IMR-90 (cell line): ENCODE results near the gene FAM131C. TPM values are rescaled to one million over a fixed set of nuclear protein-coding genes. Genes with fewer than 3 reads are reported as not detected.

Experiments
- ATAC-seq: fragments of 200-7000 bp; cut with Tn5 transposase; 2 replicates; pipeline ENCODE4 v1.9.1; 2020; ENCODE audit warnings: low read depth, mild to moderate bottlenecking, moderate library complexity
- BruUV-seq: library from RNA; stranded (reverse); fragments of 400-500 nt; replicated peaks from 2 replicates; lab custom pipeline; 2021; lab: Mats Ljungman, UMichigan
- CTCF ChIA-PET: fragments of 300-600 bp; formaldehyde crosslinking; extraction: SDS; loops from one replicate; lab custom pipeline; 2021; ENCODE audit warnings: antibody characterized with exemption; lab: Yijun Ruan, JAX
- POLR2A ChIA-PET: fragments of 300-600 bp; sonication (Branson Sonifier 250); formaldehyde crosslinking; loops from one replicate; lab custom pipeline; 2022; ENCODE audit warnings: antibody characterized with exemption; ENCODE audit not compliant: unreplicated experiment; lab: Charles Lee
- DNase-seq: peaks from one replicate; pipeline ENCODE4 v3.0.0; 2013
- H2AFZ ChIP-seq: replicated peaks from 2 replicates; pipeline ENCODE3; 2013; ENCODE audit warnings: low read length, mild to moderate bottlenecking; ENCODE audit not compliant: poor library complexity
- H2AK5ac ChIP-seq: 2 replicates; pipeline ENCODE4 v1.6.1; 2013; ENCODE audit warnings: low read depth, low read length, inconsistent platforms
- H2AK9ac ChIP-seq: replicated peaks from 2 replicates; pipeline ENCODE3; 2013; ENCODE audit warnings: mild to moderate bottlenecking, low read depth, low read length, moderate library complexity; ENCODE audit not compliant: poor library complexity
- H2BK120ac ChIP-seq: 2 replicates; pipeline ENCODE4 v1.6.1; 2013; ENCODE audit warnings: low read depth, low read length, inconsistent platforms
- H2BK15ac ChIP-seq: 3 replicates; pipeline ENCODE4 v1.6.1; 2013; ENCODE audit warnings: low read depth, low read length, inconsistent platforms
- H2BK20ac ChIP-seq: 2 replicates; pipeline ENCODE4 v1.6.1; 2013; ENCODE audit warnings: low read depth, mild to moderate bottlenecking, inconsistent platforms, low read length, moderate library complexity
- H2BK5ac ChIP-seq: 2 replicates; pipeline ENCODE4 v1.6.1; 2013; ENCODE audit warnings: mild to moderate bottlenecking, low read depth, low read length, inconsistent platforms; ENCODE audit not compliant: poor library complexity, severe bottlenecking
- H3K14ac ChIP-seq: replicated peaks from 2 replicates; pipeline ENCODE4 v1.6.1; 2013; ENCODE audit warnings: low read depth, low read length, inconsistent platforms
- H3K18ac ChIP-seq: 2 replicates; pipeline ENCODE4 v1.6.1; 2013; ENCODE audit warnings: low read depth, low read length, control low read depth
- H3K23ac ChIP-seq: 2 replicates; pipeline ENCODE4 v1.6.1; 2013; ENCODE audit warnings: low read depth, low read length, inconsistent platforms
- H3K27ac ChIP-seq: 2 replicates; pipeline ENCODE4 v1.5.1; 2013; ENCODE audit warnings: mild to moderate bottlenecking, control low read depth, low read length; ENCODE audit not compliant: insufficient read depth
- H3K27me3 ChIP-seq: 2 replicates; pipeline ENCODE4 v1.6.1; 2013; ENCODE audit warnings: low read length; ENCODE audit not compliant: control insufficient read depth, insufficient read depth
- H3K36me3 ChIP-seq: 2 replicates; pipeline ENCODE4 v1.6.1; 2013; ENCODE audit warnings: low read length, mixed read lengths; ENCODE audit not compliant: control insufficient read depth, insufficient read depth
- H3K4ac ChIP-seq: 2 replicates; pipeline ENCODE4 v1.6.1; 2013; ENCODE audit warnings: low read depth, low read length, inconsistent platforms
- H3K4me1 ChIP-seq: 2 replicates; pipeline ENCODE4 v1.6.1; 2013; ENCODE audit warnings: low read length, mixed read lengths; ENCODE audit not compliant: control insufficient read depth, insufficient read depth
- H3K4me2 ChIP-seq: 2 replicates; pipeline ENCODE4 v1.6.1; 2013; ENCODE audit warnings: low read depth, mild to moderate bottlenecking, control low read depth, low read length, moderate library complexity
- H3K4me3 ChIP-seq: 2 replicates; pipeline ENCODE4 v1.5.1; 2013; ENCODE audit warnings: low read depth, mild to moderate bottlenecking, control low read depth, low read length, moderate library complexity; ENCODE audit not compliant: insufficient read depth
- H3K56ac ChIP-seq: 2 replicates; pipeline ENCODE4 v1.6.1; 2013; ENCODE audit warnings: low read length, inconsistent platforms; ENCODE audit not compliant: insufficient read depth; ENCODE audit errors: extremely low read depth
- H3K79me1 ChIP-seq, 2 experiments: 2 replicates each; pipeline ENCODE4 v1.6.1; 2013; ENCODE audit warnings: low read length in 2 of 2, inconsistent platforms in 1 of 2, low read depth in 1 of 2
- H3K9ac ChIP-seq: 2 replicates; pipeline ENCODE4 v1.6.1; 2013; ENCODE audit warnings: low read depth, low read length, control low read depth
- H3K9me1 ChIP-seq: 2 replicates; pipeline ENCODE4 v1.6.1; 2013; ENCODE audit warnings: low read length, inconsistent platforms; ENCODE audit not compliant: insufficient read depth
- H3K9me3 ChIP-seq: 2 replicates; pipeline ENCODE4 v1.6.1; 2013; ENCODE audit warnings: low read length; ENCODE audit not compliant: control insufficient read depth, insufficient read depth
- H4K20me1 ChIP-seq: 2 replicates; pipeline ENCODE4 v1.6.1; 2013; ENCODE audit warnings: low read length, inconsistent platforms; ENCODE audit not compliant: insufficient read depth
- H4K5ac ChIP-seq: 2 replicates; pipeline ENCODE4 v1.6.1; 2013; ENCODE audit warnings: mild to moderate bottlenecking, low read depth, low read length, control low read depth
- H4K8ac ChIP-seq, 2 experiments: 2 replicates each; pipeline ENCODE4 v1.6.1; 2013; ENCODE audit warnings: low read depth in 2 of 2, low read length in 2 of 2, control low read depth in 1 of 2, inconsistent platforms in 1 of 2
- H4K91ac ChIP-seq: 2 replicates; pipeline ENCODE4 v1.6.1; 2013; ENCODE audit warnings: low read depth, low read length, inconsistent platforms; ENCODE audit not compliant: insufficient read depth
- CEBPB ChIP-seq: IDR thresholded peaks from 2 replicates; pipeline ENCODE4 v1.6.1; 2012; ENCODE audit warnings: low read depth, low read length, improper control_type of control experiment
- MAZ ChIP-seq: IDR thresholded peaks from 2 replicates; pipeline ENCODE4 v1.6.1; 2012; ENCODE audit warnings: low read depth, mild to moderate bottlenecking, low read length, improper control_type of control experiment, moderate library complexity, borderline replicate concordance
- RAD21 ChIP-seq: IDR thresholded peaks from 2 replicates; pipeline ENCODE4 v1.6.1; 2012; ENCODE audit warnings: low read length, improper control_type of control experiment
- WGBS, 2 experiments: methylation state at CpG; one replicate each; pipeline versions ENCODE4 v1.1.5 to v1.1.7; 2013; ENCODE audit warnings: missing lambda C conversion rate in 2 of 2; ENCODE audit not compliant: insufficient read length in 1 of 2; ENCODE audit errors: extremely low coverage in 2 of 2; 5-methylcytosine and 5-hydroxymethylcytosine counted together
- dilution Hi-C: fragments of 300-500 bp; cut with HindIII; formaldehyde crosslinking; loops from one replicate; pipeline ENCODE4 v1.14.3; 2018; ENCODE audit warnings: low sequenced_read_pairs; ENCODE audit not compliant: unreplicated experiment
- in situ Hi-C: fragments of 300-500 bp; cut with MboI; formaldehyde crosslinking; loops from 3 replicates; pipeline ENCODE4 v1.14.3; 2019; ENCODE audit warnings: low sequenced_read_pairs, inconsistent platforms, mixed read lengths
- intact Hi-C: fragments of 100-400 bp; cut with micrococcal nuclease; formaldehyde crosslinking; loops from 2 replicates; pipeline ENCODE4 v1.10.0; 2022
- polyA plus RNA-seq, 3 experiments: library from polyadenylated mRNA; depleted of rRNA; stranded (reverse); fragments of >200 nt; gene quantifications; 2 replicates each; pipeline ENCODE4 v1.2.3, GENCODE V29; 2012; ENCODE audit warnings: low replicate concordance in 1 of 3
- total RNA-seq: library from RNA; depleted of rRNA; stranded (reverse); fragments of >200 nt; gene quantifications from 2 replicates; pipeline ENCODE4 v1.2.3, GENCODE V29; 2012

Gene FAM131C
- total and polyA plus RNA-seq, 2 of the 4 experiments (the other 2 are of a cell fraction): 0.18 to 1.0 TPM

- Histone ChIP-seq H3K9me3 (no peaks in the 10 kb centered on the region), H2BK20ac (no peak overlapping the region), H3K23ac (peak overlapping the region; percentile 25; the same call in 1 of the 2 replicates), H2BK120ac (peak overlapping the region; percentile 83), H3K79me1 (no peaks in the 10 kb centered on the region), H4K8ac (peak overlapping the region in 1 of 2 experiments; percentile 29; a peak in 2 of 4 replicates), H3K56ac (no peak overlapping the region), H2AK9ac (peak overlapping the region; percentile 80), H2BK15ac (peak overlapping the region; percentile 89; the same call in 2 of the 3 replicates), H3K36me3 (no peaks in the 10 kb centered on the region), H2AK5ac (peak overlapping the region; percentile 95), H2BK5ac (no peak overlapping the region), H3K9ac (no peak overlapping the region), H3K18ac (peak overlapping the region; percentile 22), H3K4me3 (no peak overlapping the region), H4K20me1 (no peaks in the 10 kb centered on the region), H3K4me1 (peaks cover 23% of the 10 kb centered on the region), H3K14ac (peak overlapping the region; percentile 33), H4K5ac (peak overlapping the region; percentile 44; the same call in 1 of the 2 replicates), H3K4me2 (no peak overlapping the region), H3K27ac (no peak overlapping the region), H4K91ac (peak overlapping the region; percentile 70; the same call in 1 of the 2 replicates), H3K27me3 (no peaks in the 10 kb centered on the region; the same call in 1 of the 2 replicates), H3K4ac (peak overlapping the region; percentile 66), H2AFZ (peak overlapping the region; percentile 6), H3K9me1 (peaks cover 3% of the 10 kb centered on the region)
- 85% methylated on average over 4 of the region's 23 CpGs; no CpG with 5 or more reads in 1 of the 2 experiments for WGBS, 2 experiments
- ChIA-PET CTCF (interaction anchor here (0.6 kb wide), 1 partner anchor 277 kb away, joined by 3 read pairs; no protein-coding TSS in a partner anchor), POLR2A (no interaction called here)
- ATAC-seq: peak; percentile 9; the same call in 1 of the 2 replicates
- no peak for DNase-seq
- intact Hi-C loops (no loop called here), in situ Hi-C loops (no loop called here), dilution Hi-C loops (no loop called here)
- TF ChIP-seq CEBPB (peak; percentile 41), RAD21 (no peak), MAZ (no peak)
- BruUV-seq: no TSS peak
Measured at GRCh38 chr1:16018749-16019643, 54.5 kb downstream of the FAM131C start.
